Astrocyte (in vitro differentiated cells and primary cell): ENCODE data around the gene OPCML. TPM values are rescaled to one million over a fixed set of nuclear protein-coding genes. Genes with fewer than 3 reads are reported as not detected.
A peak's percentile ranks its signal among the peaks of the same experiment; 100 is the strongest.

Source experiments
- DNase-seq: peaks from one replicate; pipeline ENCODE4 v3.0.0-alpha.2; 2010; ENCODE audit warnings: low read depth
- FAIRE-seq: peaks from 2 replicates; lab custom pipeline; 2011; peaks lifted over from hg19 to GRCh38; lab: Jason Lieb, UNC
- H2AFZ ChIP-seq: 2 replicates; pipeline ENCODE4 v1.6.0; 2012; ENCODE audit warnings: low read depth, low read length, inconsistent platforms
- H3K27ac ChIP-seq: 2 replicates; pipeline ENCODE4 v1.5.1; 2011; ENCODE audit warnings: low read depth, low read length, inconsistent platforms
- H3K27me3 ChIP-seq: 2 replicates; pipeline ENCODE4 v1.6.0; 2011; ENCODE audit warnings: low read length, inconsistent platforms; ENCODE audit not compliant: insufficient read depth
- H3K36me3 ChIP-seq: 2 replicates; pipeline ENCODE4 v1.5.1; 2011; ENCODE audit warnings: low read length, inconsistent platforms; ENCODE audit not compliant: insufficient read depth
- H3K4me1 ChIP-seq: 2 replicates; pipeline ENCODE4 v1.5.1; 2011; ENCODE audit warnings: low read length, inconsistent platforms; ENCODE audit not compliant: insufficient read depth
- H3K4me2 ChIP-seq: 2 replicates; pipeline ENCODE4 v1.6.0; 2012; ENCODE audit warnings: low read length, inconsistent platforms
- H3K4me3 ChIP-seq: 2 replicates; pipeline ENCODE4 v1.5.1; 2011; ENCODE audit warnings: low read depth, mild to moderate bottlenecking, low read length, inconsistent platforms; ENCODE audit not compliant: insufficient read depth
- H3K79me2 ChIP-seq: 2 replicates; pipeline ENCODE4 v1.6.0; 2012; ENCODE audit warnings: mild to moderate bottlenecking, low read length, inconsistent platforms; ENCODE audit not compliant: insufficient read depth
- H3K9ac ChIP-seq: 2 replicates; pipeline ENCODE4 v1.6.0; 2012; ENCODE audit warnings: mild to moderate bottlenecking, low read length, inconsistent platforms
- H3K9me3 ChIP-seq: 2 replicates; pipeline ENCODE4 v1.5.1; 2012; ENCODE audit warnings: low read depth, mild to moderate bottlenecking, low read length, inconsistent platforms; ENCODE audit not compliant: insufficient read depth
- H4K20me1 ChIP-seq: 2 replicates; pipeline ENCODE4 v1.6.0; 2012; ENCODE audit warnings: low read length, inconsistent platforms; ENCODE audit not compliant: insufficient read depth
- H3K27ac Mint-ChIP-seq: one replicate; pipeline ENCODE4 v1.8.0; 2021; ENCODE audit warnings: mild to moderate bottlenecking, mixed read lengths; ENCODE audit not compliant: unreplicated experiment
- H3K27me3 Mint-ChIP-seq: one replicate; pipeline ENCODE4 v1.8.0; 2021; ENCODE audit warnings: low read depth, mixed read lengths; ENCODE audit not compliant: unreplicated experiment
- H3K36me3 Mint-ChIP-seq: one replicate; pipeline ENCODE4 v1.8.0; 2021; ENCODE audit warnings: low read depth, mixed read lengths; ENCODE audit not compliant: unreplicated experiment
- H3K4me1 Mint-ChIP-seq: one replicate; pipeline ENCODE4 v1.8.0; 2021; ENCODE audit warnings: low read depth, mixed read lengths; ENCODE audit not compliant: unreplicated experiment
- H3K4me3 Mint-ChIP-seq: one replicate; pipeline ENCODE4 v1.8.0; 2021; ENCODE audit warnings: mild to moderate bottlenecking, moderate library complexity, mixed read lengths; ENCODE audit not compliant: unreplicated experiment
- H3K9me3 Mint-ChIP-seq: one replicate; pipeline ENCODE4 v1.8.0; 2021; ENCODE audit warnings: mild to moderate bottlenecking, mixed read lengths; ENCODE audit not compliant: unreplicated experiment
- EZH2 ChIP-seq: IDR thresholded peaks from 2 replicates; pipeline ENCODE4 v1.6.1; 2012; ENCODE audit warnings: mild to moderate bottlenecking, low read length, inconsistent platforms; ENCODE audit not compliant: insufficient read depth
- total RNA-seq: library from RNA; stranded (reverse); gene quantifications from 2 replicates; pipeline ENCODE4 v1.2.1, GENCODE V29; 2021
- TF ChIP-seq, protein P1 (sequence below): IDR thresholded peaks from 2 replicates; pipeline ENCODE4 v1.5.1; 2011; ENCODE audit warnings: low read depth, mild to moderate bottlenecking, inconsistent platforms, low read length, moderate library complexity; ENCODE audit not compliant: insufficient read depth

The OPCML gene
- total RNA-seq, 1 donor from 2014 or later, result 7.9 TPM

DNA sequence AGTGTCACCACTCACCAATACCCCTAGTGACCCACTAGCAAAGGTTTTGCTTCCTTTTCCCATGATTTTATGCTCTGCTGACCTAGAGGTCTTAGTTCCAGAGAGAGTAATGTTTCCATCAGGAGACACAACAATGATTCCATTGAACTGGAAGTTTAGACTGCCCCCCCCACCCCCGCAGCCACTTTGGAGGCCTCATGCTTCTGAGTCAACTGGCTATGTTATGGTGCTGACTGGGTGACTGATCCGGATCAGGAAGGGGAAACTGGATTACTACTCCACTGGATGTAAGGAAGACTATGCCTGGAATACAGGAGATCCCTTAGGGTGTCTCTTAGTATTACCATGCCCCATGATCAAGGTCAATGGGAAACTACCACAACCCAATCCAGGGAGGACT, 633.6 kb downstream of the OPCML start:
- Histone ChIP-seq H3K9ac (no peak overlapping the region), H3K9me3 (no peaks in the 10 kb centered on the region), H3K4me2 (peak overlapping the region; percentile 9), H4K20me1 (no peaks in the 10 kb centered on the region), H3K36me3 (no peaks in the 10 kb centered on the region), H3K27me3 (no peaks in the 10 kb centered on the region), H2AFZ (no peak overlapping the region), H3K27ac (no peak overlapping the region), H3K79me2 (no peaks in the 10 kb centered on the region), H3K4me3 (no peak overlapping the region), H3K4me1 (peaks cover 19% of the 10 kb centered on the region)
- Mint-ChIP-seq H3K9me3 (peaks cover 1% of the 10 kb centered on the region), H3K4me3 (no peak overlapping the region), H3K36me3 (no peaks in the 10 kb centered on the region), H3K4me1 (peaks cover 34% of the 10 kb centered on the region), H3K27ac (no peak overlapping the region), H3K27me3 (no peaks in the 10 kb centered on the region)
- DNase-seq, result no peak
- TF ChIP-seq, protein P1, sequence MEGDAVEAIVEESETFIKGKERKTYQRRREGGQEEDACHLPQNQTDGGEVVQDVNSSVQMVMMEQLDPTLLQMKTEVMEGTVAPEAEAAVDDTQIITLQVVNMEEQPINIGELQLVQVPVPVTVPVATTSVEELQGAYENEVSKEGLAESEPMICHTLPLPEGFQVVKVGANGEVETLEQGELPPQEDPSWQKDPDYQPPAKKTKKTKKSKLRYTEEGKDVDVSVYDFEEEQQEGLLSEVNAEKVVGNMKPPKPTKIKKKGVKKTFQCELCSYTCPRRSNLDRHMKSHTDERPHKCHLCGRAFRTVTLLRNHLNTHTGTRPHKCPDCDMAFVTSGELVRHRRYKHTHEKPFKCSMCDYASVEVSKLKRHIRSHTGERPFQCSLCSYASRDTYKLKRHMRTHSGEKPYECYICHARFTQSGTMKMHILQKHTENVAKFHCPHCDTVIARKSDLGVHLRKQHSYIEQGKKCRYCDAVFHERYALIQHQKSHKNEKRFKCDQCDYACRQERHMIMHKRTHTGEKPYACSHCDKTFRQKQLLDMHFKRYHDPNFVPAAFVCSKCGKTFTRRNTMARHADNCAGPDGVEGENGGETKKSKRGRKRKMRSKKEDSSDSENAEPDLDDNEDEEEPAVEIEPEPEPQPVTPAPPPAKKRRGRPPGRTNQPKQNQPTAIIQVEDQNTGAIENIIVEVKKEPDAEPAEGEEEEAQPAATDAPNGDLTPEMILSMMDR, result no peak
- no peak for TF ChIP-seq EZH2
- no peak for FAIRE-seq

DNA sequence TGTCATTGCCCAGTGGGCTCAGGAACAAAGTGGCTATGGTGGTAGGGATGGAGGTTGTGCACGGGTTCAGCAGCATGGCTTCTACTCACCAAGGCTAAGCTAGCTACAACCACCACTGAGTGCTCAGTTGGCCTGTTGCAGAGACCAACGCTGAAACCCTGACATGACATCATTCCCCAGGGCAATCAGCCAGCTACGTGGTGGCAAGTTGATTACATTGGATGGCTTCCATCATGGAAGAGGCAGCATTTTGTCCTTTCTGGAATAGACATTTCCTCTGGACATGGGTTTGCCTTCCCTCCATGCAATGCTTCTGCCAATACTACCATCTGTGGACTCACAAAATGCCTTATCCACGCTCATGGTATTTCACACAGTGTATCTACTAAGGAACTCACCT, 634.3 kb downstream of the OPCML start:
- Mint-ChIP-seq H3K4me3 (no peak overlapping the region), H3K27me3 (no peaks in the 10 kb centered on the region), H3K9me3 (peaks cover 1% of the 10 kb centered on the region), H3K27ac (no peak overlapping the region), H3K4me1 (peaks cover 34% of the 10 kb centered on the region), H3K36me3 (no peaks in the 10 kb centered on the region)
- H3K36me3 ChIP-seq, result no peaks in the 10 kb centered on the region
- H3K27ac ChIP-seq, result no peak overlapping the region
- peak; percentile 58 for DNase-seq
- H3K9me3 ChIP-seq, result no peaks in the 10 kb centered on the region
- no peak for FAIRE-seq
- TF ChIP-seq, protein P1, result no peak
- TF ChIP-seq EZH2, result no peak
- no peaks in the 10 kb centered on the region for H3K79me2 ChIP-seq
- no peaks in the 10 kb centered on the region for H3K27me3 ChIP-seq
- no peak overlapping the region for H3K4me3 ChIP-seq
- H3K9ac ChIP-seq, result no peak overlapping the region
- H3K4me2 ChIP-seq, result peak overlapping the region; percentile 9
- no peak overlapping the region for H2AFZ ChIP-seq
- peaks cover 19% of the 10 kb centered on the region for H3K4me1 ChIP-seq
- no peaks in the 10 kb centered on the region for H4K20me1 ChIP-seq

- H3K79me2 ChIP-seq, result no peaks in the 10 kb centered on the region
- H3K4me3 Mint-ChIP-seq, result no peak overlapping the region
- H3K36me3 ChIP-seq, result no peaks in the 10 kb centered on the region
- no peaks in the 10 kb centered on the region for H3K27me3 ChIP-seq
- no peaks in the 10 kb centered on the region for H4K20me1 ChIP-seq
- H3K4me1 ChIP-seq, result peaks cover 19% of the 10 kb centered on the region
- H3K4me2 ChIP-seq, result peak overlapping the region; percentile 13
- H3K4me1 Mint-ChIP-seq, result peaks cover 21% of the 10 kb centered on the region
- H3K27ac Mint-ChIP-seq, result peak overlapping the region; percentile 15
- H3K27me3 Mint-ChIP-seq, result no peaks in the 10 kb centered on the region
- DNase-seq, result peak; percentile 97
- peak overlapping the region; percentile 24 for H3K27ac ChIP-seq
- no peaks in the 10 kb centered on the region for H3K9me3 ChIP-seq
- H3K4me3 ChIP-seq, result no peak overlapping the region
- H3K36me3 Mint-ChIP-seq, result no peaks in the 10 kb centered on the region
- FAIRE-seq, result peak; percentile 39
- no peak overlapping the region for H2AFZ ChIP-seq
- no peak overlapping the region for H3K9ac ChIP-seq
- no peaks in the 10 kb centered on the region for H3K9me3 Mint-ChIP-seq
- TF ChIP-seq EZH2, result no peak
Observed at GRCh38 chr11:132895340-132895739, 637.0 kb downstream of the OPCML start.
